SU-DHL-6 (cell line): Measurements from ENCODE around the gene KCNT2.

Experiments
- CTCF ChIP-seq: fragments of 200-600 bp; sonication (generic); IDR thresholded peaks from one replicate; pipeline ENCODE4 v1.5.1; 2017; ENCODE audit warnings: antibody characterized with exemption, mild to moderate bottlenecking, low read length, moderate library complexity; ENCODE audit not compliant: insufficient read depth, poor library complexity, severe bottlenecking
- EZH2phosphoT487 ChIP-seq: fragments of 200-600 bp; sonication (generic), shearing (Covaris generic); conservative IDR thresholded peaks from 2 replicates; pipeline ENCODE4 v1.6.1; 2018; ENCODE audit warnings: mild to moderate bottlenecking, antibody characterized with exemption, low read length, moderate library complexity, mixed read lengths

DNA sequence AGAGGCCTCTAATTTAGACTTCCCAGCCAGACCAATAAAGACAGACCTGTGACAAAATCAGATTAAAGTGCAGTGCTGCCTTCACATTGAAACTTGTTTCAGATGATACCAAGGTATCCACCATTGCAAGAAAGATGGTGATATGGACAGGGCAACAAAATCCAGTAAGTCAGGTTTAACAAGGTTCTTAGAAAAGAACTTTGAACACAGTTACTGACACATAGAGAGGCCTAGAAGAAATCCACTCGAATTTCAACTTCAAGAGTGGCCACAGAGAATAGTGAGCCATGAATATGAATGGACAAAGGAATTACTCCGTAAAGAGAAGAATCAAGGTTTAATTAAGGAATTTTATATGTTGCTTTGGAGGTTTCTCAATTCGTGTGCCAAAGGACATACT, 230.4 kb downstream of the KCNT2 start:
- no peak for TF ChIP-seq CTCF
- no peak for TF ChIP-seq EZH2phosphoT487
